Activated T-helper 2 cell treated with anti-CD3 and anti-CD28 coated beads, Interferon-gamma antibody, Interleukin-2, Interleukin-4, amounts not matched to agents 10 μg/mL and 5 μg/mL and 100 μg/mL, durations not matched to agents 14 hours and 24 hours and 36 hours (primary cell): ENCODE results near the gene DPM1. TPM values are rescaled to one million over a fixed set of nuclear protein-coding genes. Genes with fewer than 3 reads are reported as not detected.
A peak's percentile ranks its signal among the peaks of the same experiment; 100 is the strongest.

Experiments
- DNase-seq: peaks from one replicate; pipeline ENCODE4 v3.0.0; 2021; ENCODE audit warnings: low spot score
- H3K27ac Mint-ChIP-seq: one replicate; pipeline ENCODE4 v1.8.0; 2021; ENCODE audit warnings: mixed read lengths
- H3K27me3 Mint-ChIP-seq: one replicate; pipeline ENCODE4 v1.8.0; 2021; ENCODE audit warnings: low read depth, mixed read lengths
- H3K36me3 Mint-ChIP-seq: one replicate; pipeline ENCODE4 v1.8.0; 2021; ENCODE audit warnings: low read depth, mixed read lengths
- H3K4me1 Mint-ChIP-seq: one replicate; pipeline ENCODE4 v1.8.0; 2021; ENCODE audit warnings: low read depth, mixed read lengths
- H3K4me3 Mint-ChIP-seq: one replicate; pipeline ENCODE4 v1.8.0; 2021; ENCODE audit warnings: low read depth, mild to moderate bottlenecking, moderate library complexity, mixed read lengths
- H3K9me3 Mint-ChIP-seq: one replicate; pipeline ENCODE4 v1.8.0; 2021; ENCODE audit warnings: mixed read lengths
- intact Hi-C: fragments of 100-400 bp; cut with micrococcal nuclease; formaldehyde crosslinking; loops from one replicate; pipeline ENCODE4 v1.15.1; 2023
- total RNA-seq: library from RNA; stranded (reverse); gene quantifications from 2 replicates; pipeline ENCODE4 v1.2.3, GENCODE V29; 2022

The DPM1 gene
- total RNA-seq, 1 donor from 2014 or later: 59.6 TPM

- intact Hi-C loops: no loop called here
- H3K4me1 Mint-ChIP-seq: peaks cover 43% of the 10 kb centered on the region
- DNase-seq: no peak
- H3K27ac Mint-ChIP-seq: no peak overlapping the region
- peaks cover 47% of the 10 kb centered on the region for H3K36me3 Mint-ChIP-seq
- H3K9me3 Mint-ChIP-seq: no peaks in the 10 kb centered on the region
- no peaks in the 10 kb centered on the region for H3K27me3 Mint-ChIP-seq
- no peak overlapping the region for H3K4me3 Mint-ChIP-seq
Observed at GRCh38 chr20:50919567-50919966, 38.8 kb downstream of the DPM1 start.

- DNase-seq: no peak
- Mint-ChIP-seq H3K36me3 (peaks cover 51% of the 10 kb centered on the region), H3K9me3 (no peaks in the 10 kb centered on the region), H3K4me1 (peaks cover 51% of the 10 kb centered on the region), H3K27me3 (no peaks in the 10 kb centered on the region), H3K27ac (peak overlapping the region; percentile 15), H3K4me3 (no peak overlapping the region)
- intact Hi-C loops: no loop called here
Observed at GRCh38 chr20:50918403-50918802, 39.9 kb downstream of the DPM1 start.

- Mint-ChIP-seq H3K27me3 (no peaks in the 10 kb centered on the region), H3K4me3 (no peak overlapping the region), H3K4me1 (peaks cover 53% of the 10 kb centered on the region), H3K36me3 (peaks cover 48% of the 10 kb centered on the region), H3K27ac (peak overlapping the region; percentile 61), H3K9me3 (no peaks in the 10 kb centered on the region)
- no peak for DNase-seq
- intact Hi-C loops: no loop called here
Observed at GRCh38 chr20:50916934-50917333, 41.4 kb downstream of the DPM1 start.

GRCh38 chr20:50916257-50916656 is 42.1 kb downstream of the DPM1 start:
- intact Hi-C loops: no loop called here
- no peaks in the 10 kb centered on the region for H3K9me3 Mint-ChIP-seq
- peaks cover 55% of the 10 kb centered on the region for H3K36me3 Mint-ChIP-seq
- H3K27ac Mint-ChIP-seq: no peak overlapping the region
- H3K4me3 Mint-ChIP-seq: no peak overlapping the region
- no peaks in the 10 kb centered on the region for H3K27me3 Mint-ChIP-seq
- DNase-seq: no peak
- peaks cover 59% of the 10 kb centered on the region for H3K4me1 Mint-ChIP-seq

DNA sequence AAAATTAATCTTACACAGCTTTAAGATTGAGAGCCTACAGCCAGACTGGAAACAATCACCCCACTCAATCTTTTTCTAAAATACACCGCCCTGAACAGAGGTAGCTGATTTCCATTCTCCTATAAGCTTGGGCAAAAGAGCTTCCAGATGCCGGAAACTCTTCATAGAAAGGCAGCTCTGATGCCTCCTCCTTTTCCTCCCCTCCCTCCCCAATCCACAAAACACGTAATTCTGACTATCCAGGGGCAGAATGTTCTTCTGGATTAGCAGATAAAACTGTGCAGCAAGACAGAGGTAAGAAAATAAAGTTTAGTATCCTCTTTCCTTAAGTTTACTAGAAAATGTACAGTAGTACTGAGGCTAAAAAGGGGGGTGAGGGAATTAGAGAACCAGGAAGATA is 42.9 kb downstream of the DPM1 start:
- H3K4me3 Mint-ChIP-seq: no peak overlapping the region
- peaks cover 60% of the 10 kb centered on the region for H3K36me3 Mint-ChIP-seq
- H3K4me1 Mint-ChIP-seq: peaks cover 61% of the 10 kb centered on the region
- H3K27ac Mint-ChIP-seq: peak overlapping the region; percentile 57
- intact Hi-C loops: no loop called here
- no peaks in the 10 kb centered on the region for H3K27me3 Mint-ChIP-seq
- no peaks in the 10 kb centered on the region for H3K9me3 Mint-ChIP-seq
- no peak for DNase-seq

GRCh38 chr20:50913690-50914375 is 44.5 kb downstream of the DPM1 start:
- H3K27ac Mint-ChIP-seq: peak overlapping the region; percentile 76
- intact Hi-C loops: loop anchor here (1.0 kb wide), 1 partner anchor 15 kb away; no protein-coding TSS in a partner anchor
- no peak overlapping the region for H3K4me3 Mint-ChIP-seq
- H3K27me3 Mint-ChIP-seq: no peaks in the 10 kb centered on the region
- DNase-seq: no peak
- H3K9me3 Mint-ChIP-seq: no peaks in the 10 kb centered on the region
- peaks cover 64% of the 10 kb centered on the region for H3K4me1 Mint-ChIP-seq
- H3K36me3 Mint-ChIP-seq: peaks cover 63% of the 10 kb centered on the region

- intact Hi-C loops: no loop called here
- Mint-ChIP-seq H3K4me1 (peaks cover 48% of the 10 kb centered on the region), H3K4me3 (no peak overlapping the region), H3K27me3 (no peaks in the 10 kb centered on the region), H3K36me3 (peaks cover 52% of the 10 kb centered on the region), H3K9me3 (no peaks in the 10 kb centered on the region), H3K27ac (peak overlapping the region; percentile 34)
- no peak for DNase-seq
Observed at GRCh38 chr20:50911716-50912115, 46.6 kb downstream of the DPM1 start.

DNA sequence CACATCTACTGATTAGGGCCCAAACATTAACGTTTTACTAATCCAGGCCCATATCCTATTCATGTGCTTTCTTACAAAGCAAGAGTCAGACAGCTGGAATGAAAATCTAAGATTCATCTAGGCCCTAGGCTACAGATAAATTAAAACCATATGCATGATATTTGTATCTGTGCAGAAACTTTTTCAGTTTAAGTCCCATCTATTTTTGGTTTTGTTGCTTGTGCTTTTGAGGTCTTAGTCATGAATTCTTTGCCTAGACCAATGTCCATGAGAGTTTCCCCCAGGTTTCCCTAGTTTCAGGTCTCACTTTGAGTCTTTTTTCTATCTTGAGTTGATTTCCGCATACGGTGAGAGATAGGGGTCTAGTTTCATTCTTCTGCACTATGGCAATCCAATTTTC is 47.3 kb downstream of the DPM1 start:
- Mint-ChIP-seq H3K4me3 (no peak overlapping the region), H3K36me3 (peaks cover 48% of the 10 kb centered on the region), H3K9me3 (no peaks in the 10 kb centered on the region), H3K27me3 (no peaks in the 10 kb centered on the region), H3K4me1 (peaks cover 44% of the 10 kb centered on the region), H3K27ac (peak overlapping the region; percentile 34)
- DNase-seq: no peak
- intact Hi-C loops: no loop called here

GRCh38 chr20:50909413-50909812 is 48.9 kb downstream of the DPM1 start:
- DNase-seq: no peak
- H3K9me3 Mint-ChIP-seq: no peaks in the 10 kb centered on the region
- peaks cover 34% of the 10 kb centered on the region for H3K4me1 Mint-ChIP-seq
- no peaks in the 10 kb centered on the region for H3K27me3 Mint-ChIP-seq
- intact Hi-C loops: no loop called here
- H3K36me3 Mint-ChIP-seq: peaks cover 49% of the 10 kb centered on the region
- no peak overlapping the region for H3K27ac Mint-ChIP-seq
- H3K4me3 Mint-ChIP-seq: no peak overlapping the region

GRCh38 chr20:50904067-50904570 is 54.2 kb downstream of the DPM1 start:
- Mint-ChIP-seq H3K27ac (no peak overlapping the region), H3K4me1 (peaks cover 8% of the 10 kb centered on the region), H3K4me3 (no peak overlapping the region), H3K36me3 (peaks cover 50% of the 10 kb centered on the region), H3K9me3 (no peaks in the 10 kb centered on the region), H3K27me3 (no peaks in the 10 kb centered on the region)
- intact Hi-C loops: no loop called here
- DNase-seq: no peak

DNA sequence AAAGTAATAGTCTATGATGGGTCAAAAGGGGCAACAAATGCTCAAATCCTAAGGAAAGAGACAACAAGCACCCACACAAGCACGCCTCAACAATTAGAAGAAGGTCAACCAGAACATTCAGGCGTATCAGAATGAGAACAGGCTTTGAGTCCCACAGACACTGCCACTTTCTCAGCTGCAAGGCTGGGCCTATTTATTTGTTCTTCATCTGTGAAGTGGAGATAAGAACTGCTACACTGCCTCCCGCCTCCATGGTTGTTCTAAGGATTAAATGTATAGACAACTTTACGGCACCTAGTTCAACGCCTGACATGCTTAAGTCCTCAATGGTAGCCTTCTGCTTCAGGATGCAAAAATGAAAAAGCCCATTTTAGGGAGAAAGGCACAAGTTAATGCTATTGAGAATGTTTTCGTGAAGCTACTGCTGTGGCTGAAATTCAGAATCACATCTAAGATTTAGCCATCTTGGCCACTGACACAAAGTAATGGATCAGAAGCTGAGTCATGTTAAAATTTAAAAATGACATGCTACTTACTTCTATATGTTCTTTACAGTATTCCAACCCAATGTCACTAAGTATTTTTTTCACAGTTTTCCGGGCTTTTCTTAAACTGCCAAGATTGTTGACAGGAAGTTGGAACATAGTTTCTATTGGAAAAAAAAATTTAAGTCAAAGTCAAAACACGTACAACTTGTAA is 54.8 kb downstream of the DPM1 start:
- Mint-ChIP-seq H3K9me3 (no peaks in the 10 kb centered on the region), H3K27ac (no peak overlapping the region), H3K4me3 (no peak overlapping the region), H3K4me1 (peaks cover 8% of the 10 kb centered on the region), H3K27me3 (no peaks in the 10 kb centered on the region), H3K36me3 (peaks cover 57% of the 10 kb centered on the region)
- no peak for DNase-seq
- intact Hi-C loops: no loop called here

DNA sequence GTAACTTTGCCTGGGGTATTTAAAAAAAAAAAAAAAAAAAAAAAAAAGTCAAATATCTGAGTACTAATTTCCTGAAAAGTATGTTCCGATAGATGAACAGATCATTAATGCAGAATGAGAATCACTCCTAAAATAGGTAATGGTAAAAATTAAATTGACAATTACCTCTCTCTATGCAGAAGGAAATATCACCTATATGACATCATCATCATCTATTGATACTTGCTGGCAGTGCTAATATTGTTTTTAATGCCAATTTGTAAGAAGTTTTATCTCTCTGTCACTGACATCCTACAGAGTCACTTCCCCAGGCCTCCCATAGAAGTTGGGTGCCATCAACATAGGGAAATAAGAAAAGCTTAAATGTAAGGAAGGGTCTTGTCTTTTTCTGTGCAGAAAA is 57.0 kb downstream of the DPM1 start:
- intact Hi-C loops: no loop called here
- peaks cover 10% of the 10 kb centered on the region for H3K4me1 Mint-ChIP-seq
- no peaks in the 10 kb centered on the region for H3K9me3 Mint-ChIP-seq
- H3K27me3 Mint-ChIP-seq: no peaks in the 10 kb centered on the region
- H3K27ac Mint-ChIP-seq: no peak overlapping the region
- H3K4me3 Mint-ChIP-seq: no peak overlapping the region
- no peak for DNase-seq
- H3K36me3 Mint-ChIP-seq: peaks cover 65% of the 10 kb centered on the region

DNA sequence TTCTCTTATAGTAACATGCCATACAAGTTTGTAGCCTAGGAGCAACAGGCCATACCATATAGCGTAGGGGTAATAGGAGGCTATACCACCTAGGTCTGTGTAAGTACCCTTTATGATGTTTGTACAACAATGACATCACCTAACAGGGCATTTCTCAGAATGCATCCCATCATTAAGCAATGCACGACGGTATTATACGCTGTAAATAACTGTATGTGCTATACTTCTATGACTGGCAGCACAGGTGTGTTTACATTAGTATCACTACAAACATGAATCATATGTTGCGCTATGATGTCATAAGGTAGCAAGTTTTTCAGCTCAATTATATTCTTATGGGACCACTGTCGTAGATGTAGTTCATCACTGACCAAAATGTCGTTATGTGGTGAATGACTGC is 58.1 kb downstream of the DPM1 start:
- no peaks in the 10 kb centered on the region for H3K27me3 Mint-ChIP-seq
- H3K36me3 Mint-ChIP-seq: peaks cover 65% of the 10 kb centered on the region
- H3K9me3 Mint-ChIP-seq: no peaks in the 10 kb centered on the region
- no peak for DNase-seq
- intact Hi-C loops: no loop called here
- H3K27ac Mint-ChIP-seq: no peak overlapping the region
- H3K4me3 Mint-ChIP-seq: no peak overlapping the region
- peaks cover 10% of the 10 kb centered on the region for H3K4me1 Mint-ChIP-seq
